Liver (tissue), 3 donors: ENCODE data around the gene FGF12.

ENCODE experiments used
- RAD21 ChIP-seq, 2 donors: IDR thresholded peaks; 2 replicates each; pipeline ENCODE4 v1.6.1; 2016; ENCODE audit warnings: antibody characterized with exemption in 2 of 2, mild to moderate bottlenecking in 2 of 2
- RXRA ChIP-seq, 2 donors: IDR thresholded peaks; 2 replicates each; pipeline ENCODE4 v1.6.1; 2017 to 2018; ENCODE audit warnings: antibody characterized with exemption in 2 of 2, mild to moderate bottlenecking in 1 of 2
- TAF1 ChIP-seq: conservative IDR thresholded peaks from 2 replicates; pipeline ENCODE4 v1.6.1; 2016; ENCODE audit warnings: antibody characterized with exemption, mild to moderate bottlenecking
- TF ChIP-seq, protein P1 (sequence below): fragments of 150-350 bp; IDR thresholded peaks from 2 replicates; pipeline ENCODE4 v1.5.1; 2017; ENCODE audit warnings: improper control_type of control experiment, low read depth, low read length; ENCODE audit not compliant: missing input control
- TF ChIP-seq, protein P2 (sequence below): IDR thresholded peaks from 2 replicates; pipeline ENCODE4 v1.6.1; 2016; ENCODE audit warnings: antibody characterized with exemption, mild to moderate bottlenecking
- TF ChIP-seq, protein P3 (sequence below): IDR thresholded peaks from 2 replicates; pipeline ENCODE4 v1.6.1; 2016; ENCODE audit warnings: antibody characterized with exemption
- donor health status: healthy.
- donor health status: healthy.

DNA sequence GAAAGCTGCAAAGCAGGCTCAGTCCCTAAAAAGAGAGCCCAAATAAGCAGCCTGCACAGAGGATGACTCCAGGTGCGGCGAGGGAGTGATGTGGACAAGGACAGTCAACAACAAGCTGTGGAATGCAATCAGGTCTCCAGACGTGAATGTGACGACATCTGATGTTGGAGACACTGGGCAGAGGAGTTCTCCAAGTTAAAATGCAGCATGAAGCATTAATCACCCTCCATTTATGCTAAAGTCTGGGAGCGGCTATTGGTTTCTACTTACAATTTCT, 316.7 kb downstream of the FGF12 start:
- TF ChIP-seq, protein P1, sequence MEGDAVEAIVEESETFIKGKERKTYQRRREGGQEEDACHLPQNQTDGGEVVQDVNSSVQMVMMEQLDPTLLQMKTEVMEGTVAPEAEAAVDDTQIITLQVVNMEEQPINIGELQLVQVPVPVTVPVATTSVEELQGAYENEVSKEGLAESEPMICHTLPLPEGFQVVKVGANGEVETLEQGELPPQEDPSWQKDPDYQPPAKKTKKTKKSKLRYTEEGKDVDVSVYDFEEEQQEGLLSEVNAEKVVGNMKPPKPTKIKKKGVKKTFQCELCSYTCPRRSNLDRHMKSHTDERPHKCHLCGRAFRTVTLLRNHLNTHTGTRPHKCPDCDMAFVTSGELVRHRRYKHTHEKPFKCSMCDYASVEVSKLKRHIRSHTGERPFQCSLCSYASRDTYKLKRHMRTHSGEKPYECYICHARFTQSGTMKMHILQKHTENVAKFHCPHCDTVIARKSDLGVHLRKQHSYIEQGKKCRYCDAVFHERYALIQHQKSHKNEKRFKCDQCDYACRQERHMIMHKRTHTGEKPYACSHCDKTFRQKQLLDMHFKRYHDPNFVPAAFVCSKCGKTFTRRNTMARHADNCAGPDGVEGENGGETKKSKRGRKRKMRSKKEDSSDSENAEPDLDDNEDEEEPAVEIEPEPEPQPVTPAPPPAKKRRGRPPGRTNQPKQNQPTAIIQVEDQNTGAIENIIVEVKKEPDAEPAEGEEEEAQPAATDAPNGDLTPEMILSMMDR = no peak
- TF ChIP-seq TAF1 (no peak), RXRA (IDR thresholded peaks at IDR 0.05) (no peak), RAD21 (IDR thresholded peaks at IDR 0.05) (no peak)
- TF ChIP-seq, protein P2, sequence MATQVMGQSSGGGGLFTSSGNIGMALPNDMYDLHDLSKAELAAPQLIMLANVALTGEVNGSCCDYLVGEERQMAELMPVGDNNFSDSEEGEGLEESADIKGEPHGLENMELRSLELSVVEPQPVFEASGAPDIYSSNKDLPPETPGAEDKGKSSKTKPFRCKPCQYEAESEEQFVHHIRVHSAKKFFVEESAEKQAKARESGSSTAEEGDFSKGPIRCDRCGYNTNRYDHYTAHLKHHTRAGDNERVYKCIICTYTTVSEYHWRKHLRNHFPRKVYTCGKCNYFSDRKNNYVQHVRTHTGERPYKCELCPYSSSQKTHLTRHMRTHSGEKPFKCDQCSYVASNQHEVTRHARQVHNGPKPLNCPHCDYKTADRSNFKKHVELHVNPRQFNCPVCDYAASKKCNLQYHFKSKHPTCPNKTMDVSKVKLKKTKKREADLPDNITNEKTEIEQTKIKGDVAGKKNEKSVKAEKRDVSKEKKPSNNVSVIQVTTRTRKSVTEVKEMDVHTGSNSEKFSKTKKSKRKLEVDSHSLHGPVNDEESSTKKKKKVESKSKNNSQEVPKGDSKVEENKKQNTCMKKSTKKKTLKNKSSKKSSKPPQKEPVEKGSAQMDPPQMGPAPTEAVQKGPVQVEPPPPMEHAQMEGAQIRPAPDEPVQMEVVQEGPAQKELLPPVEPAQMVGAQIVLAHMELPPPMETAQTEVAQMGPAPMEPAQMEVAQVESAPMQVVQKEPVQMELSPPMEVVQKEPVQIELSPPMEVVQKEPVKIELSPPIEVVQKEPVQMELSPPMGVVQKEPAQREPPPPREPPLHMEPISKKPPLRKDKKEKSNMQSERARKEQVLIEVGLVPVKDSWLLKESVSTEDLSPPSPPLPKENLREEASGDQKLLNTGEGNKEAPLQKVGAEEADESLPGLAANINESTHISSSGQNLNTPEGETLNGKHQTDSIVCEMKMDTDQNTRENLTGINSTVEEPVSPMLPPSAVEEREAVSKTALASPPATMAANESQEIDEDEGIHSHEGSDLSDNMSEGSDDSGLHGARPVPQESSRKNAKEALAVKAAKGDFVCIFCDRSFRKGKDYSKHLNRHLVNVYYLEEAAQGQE = no peak
- TF ChIP-seq, protein P3, sequence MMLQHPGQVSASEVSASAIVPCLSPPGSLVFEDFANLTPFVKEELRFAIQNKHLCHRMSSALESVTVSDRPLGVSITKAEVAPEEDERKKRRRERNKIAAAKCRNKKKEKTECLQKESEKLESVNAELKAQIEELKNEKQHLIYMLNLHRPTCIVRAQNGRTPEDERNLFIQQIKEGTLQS = no peak
